Fibroblast of skin of back (primary cell): ENCODE data around the gene PDZK1IP1. TPM values are rescaled to one million over a fixed set of nuclear protein-coding genes. Genes with fewer than 3 reads are reported as not detected.

Source experiments
- DNase-seq: peaks from one replicate; pipeline ENCODE4 v3.0.0-alpha.2; 2013
- polyA plus RNA-seq, 2 experiments: library from polyadenylated mRNA; unstranded; fragments of 120-200 nt; gene quantifications; one replicate each; pipeline ENCODE4 v1.2.1, GENCODE V29; 2013; ENCODE audit not compliant: insufficient read length in 2 of 2

The PDZK1IP1 gene, protein sequence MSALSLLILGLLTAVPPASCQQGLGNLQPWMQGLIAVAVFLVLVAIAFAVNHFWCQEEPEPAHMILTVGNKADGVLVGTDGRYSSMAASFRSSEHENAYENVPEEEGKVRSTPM
- not detected for polyA plus RNA-seq (2013, experiment 1 of 2; ENCODE audit: insufficient read length)
- not detected for polyA plus RNA-seq (2013, experiment 2 of 2; ENCODE audit: insufficient read length)

DNA sequence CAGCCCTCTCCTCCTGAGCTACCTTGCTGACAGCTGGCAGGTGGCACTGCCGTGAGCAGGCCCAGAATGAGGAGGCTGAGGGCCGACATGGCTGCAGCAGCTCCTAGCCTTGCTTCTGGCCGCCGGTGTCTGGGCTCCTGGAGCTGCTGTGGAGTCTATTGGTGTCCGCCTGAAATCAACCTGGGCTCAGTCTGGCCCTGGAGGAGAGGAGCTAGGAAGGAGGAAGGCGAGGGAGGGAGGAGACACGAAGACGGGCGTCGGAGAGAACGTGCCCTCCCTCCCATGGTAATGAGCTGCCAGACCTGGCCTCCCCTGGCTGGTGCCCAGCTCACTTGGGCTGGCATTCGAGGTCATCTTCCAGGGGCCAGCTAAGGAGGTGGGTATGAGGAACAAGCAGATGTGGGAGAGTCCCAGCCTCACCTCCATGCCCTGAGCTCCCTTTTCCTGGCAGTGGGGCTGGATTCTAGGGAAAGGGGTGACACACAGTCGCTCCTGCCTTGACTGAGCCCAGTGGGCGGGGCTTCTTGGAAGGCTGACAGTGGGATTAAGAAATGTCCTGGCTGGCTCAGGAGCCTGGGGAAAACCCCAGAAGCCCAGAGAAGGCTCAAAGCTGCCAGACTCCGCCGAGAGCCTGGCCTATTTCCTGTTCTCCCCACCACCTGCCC is at the start of gene PDZK1IP1:
Gene PDZK1IP1 (minus strand): TSS at position 193 of the 665 bp plus-strand sequence. CDS start 104 bp downstream, at position 89.
- DNase-seq: peak; percentile 39

- DNase-seq: no peak
Observed at GRCh38 chr1:47238935-47239592, 49.2 kb upstream of the PDZK1IP1 start.

DNA sequence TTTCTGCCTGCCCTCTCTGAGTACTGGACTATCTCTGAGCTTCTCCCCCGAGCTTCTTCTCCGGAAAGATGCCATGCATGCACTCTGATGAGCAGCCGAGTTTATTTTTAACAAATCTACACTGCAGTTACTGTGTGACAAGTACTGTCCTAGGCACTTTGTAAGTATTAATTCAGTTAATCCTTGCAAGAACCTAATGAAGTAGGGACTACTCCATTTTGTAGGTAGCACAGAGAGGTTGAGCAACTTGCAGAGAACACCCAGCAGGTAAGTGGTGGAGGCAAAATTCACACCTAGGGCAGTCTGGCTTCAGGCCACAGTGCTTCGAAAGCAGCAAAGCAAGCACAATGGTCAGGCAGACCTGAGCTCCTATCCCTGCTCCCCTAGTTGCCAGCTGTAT is 46.0 kb upstream of the PDZK1IP1 start:
- no peak for DNase-seq

- DNase-seq: no peak
Observed at GRCh38 chr1:47235241-47235681, 45.4 kb upstream of the PDZK1IP1 start.

DNA sequence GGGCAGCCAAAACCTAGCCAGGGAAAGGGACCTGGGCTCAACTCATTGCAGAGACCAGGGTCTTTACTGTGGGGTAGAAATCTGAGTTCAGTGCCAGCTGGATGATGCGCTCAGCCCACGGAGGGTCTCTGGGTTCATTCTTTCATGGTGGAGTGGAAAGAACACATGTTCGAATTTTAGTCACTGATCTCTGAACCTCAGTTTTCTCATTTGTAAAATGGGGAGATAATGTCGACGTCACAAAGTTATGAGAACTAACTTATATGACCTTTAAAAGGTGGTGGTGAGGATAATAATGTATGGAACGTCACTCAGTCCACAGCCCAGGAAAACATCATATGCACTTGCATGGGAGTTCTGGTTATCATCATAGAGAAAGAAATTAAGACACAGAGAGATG is 43.4 kb upstream of the PDZK1IP1 start:
- no peak for DNase-seq

DNA sequence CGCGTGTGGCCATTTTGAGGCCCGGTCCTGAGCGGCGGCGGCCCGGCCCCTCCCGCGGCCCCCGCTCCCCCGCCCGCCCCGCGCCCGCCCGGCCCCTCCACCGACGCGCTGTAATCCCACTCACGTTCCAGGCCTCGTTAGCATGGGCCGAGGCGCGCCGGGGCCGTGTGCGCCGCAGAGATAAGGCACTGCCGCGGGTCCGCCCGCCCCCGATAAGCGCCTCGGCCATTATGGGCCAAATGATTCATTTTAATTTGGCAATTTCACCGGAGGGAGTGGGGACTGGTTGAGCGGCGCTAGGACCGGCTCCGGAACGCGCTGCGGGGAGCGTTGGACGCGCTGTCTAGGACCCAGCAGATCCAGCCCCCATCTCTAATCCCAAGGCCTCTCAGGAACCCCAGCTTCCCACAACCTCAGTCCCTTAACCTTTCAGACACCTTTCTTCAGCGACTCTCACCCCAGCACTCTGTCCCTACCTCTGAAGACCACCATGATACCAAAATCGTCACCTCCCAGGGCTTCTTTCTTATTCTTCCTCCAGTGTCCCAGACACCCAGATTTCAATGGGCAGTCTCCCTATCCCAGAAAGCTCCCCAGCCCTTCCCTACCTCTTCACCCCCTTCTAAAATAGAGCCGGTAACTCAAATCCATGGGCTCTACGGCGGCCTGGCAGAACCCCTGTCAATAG is 42.5 kb upstream of the PDZK1IP1 start, which contains the start of gene TAL1:
Gene TAL1 (minus strand): TSS at position 39 of the 688 bp plus-strand sequence. CDS start 6,337 bp downstream, outside the sequence.
- DNase-seq: no peak

GRCh38 chr1:47231301-47232186 is 41.7 kb upstream of the PDZK1IP1 start:
- peak; percentile 24 for DNase-seq

DNA sequence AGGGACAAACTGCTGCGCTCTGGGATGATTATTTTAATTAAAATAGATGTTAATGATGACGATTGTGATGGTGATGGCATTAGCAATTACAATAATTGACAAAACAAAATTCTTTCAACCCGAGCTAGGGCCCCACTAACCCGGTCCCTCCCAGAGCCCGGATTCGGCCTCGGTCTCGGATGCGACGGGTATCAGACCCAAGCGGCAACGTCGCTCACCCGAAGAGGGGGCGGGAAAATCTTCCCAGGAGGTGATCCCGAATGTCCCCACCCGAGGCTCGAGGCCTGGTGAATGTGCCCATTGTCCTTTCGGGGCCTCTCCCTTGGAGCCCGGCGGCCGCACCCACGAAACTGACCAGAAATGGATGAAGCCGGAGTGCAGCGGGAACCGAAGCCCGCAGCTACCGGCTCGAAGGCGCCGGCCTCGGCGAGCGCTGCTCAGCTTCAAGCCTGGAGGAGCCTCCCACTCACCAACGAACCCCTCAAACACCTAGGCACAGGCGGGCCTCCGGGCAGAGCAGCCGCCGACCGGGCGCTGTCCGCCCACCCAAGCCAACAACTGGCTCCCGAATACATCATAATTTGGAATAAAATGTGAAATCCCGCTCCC is 41.0 kb upstream of the PDZK1IP1 start:
- DNase-seq: no peak

- DNase-seq: no peak
Observed at GRCh38 chr1:47229886-47230691, 40.3 kb upstream of the PDZK1IP1 start.

GRCh38 chr1:47229031-47229885 is 39.4 kb upstream of the PDZK1IP1 start:
- no peak for DNase-seq

DNA sequence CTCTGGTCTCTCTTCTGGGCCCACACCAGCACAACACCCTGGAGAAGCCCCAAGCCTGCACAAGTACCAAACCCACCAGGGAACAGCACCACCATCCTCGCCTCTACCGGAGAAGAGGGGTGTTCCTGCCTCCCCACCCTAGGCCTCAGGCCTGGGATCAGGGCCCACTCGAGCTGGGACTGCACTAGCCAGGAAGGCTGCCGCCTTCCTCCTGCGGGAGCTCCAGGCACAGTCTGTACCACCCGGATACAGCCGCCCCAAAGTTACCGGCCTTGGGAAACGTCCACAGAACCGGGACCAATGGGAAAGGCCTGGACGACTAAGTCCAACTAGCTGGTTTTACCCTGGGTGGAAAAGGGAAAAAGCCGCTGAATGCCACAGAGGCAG is 38.8 kb upstream of the PDZK1IP1 start:
- no peak for DNase-seq

DNA sequence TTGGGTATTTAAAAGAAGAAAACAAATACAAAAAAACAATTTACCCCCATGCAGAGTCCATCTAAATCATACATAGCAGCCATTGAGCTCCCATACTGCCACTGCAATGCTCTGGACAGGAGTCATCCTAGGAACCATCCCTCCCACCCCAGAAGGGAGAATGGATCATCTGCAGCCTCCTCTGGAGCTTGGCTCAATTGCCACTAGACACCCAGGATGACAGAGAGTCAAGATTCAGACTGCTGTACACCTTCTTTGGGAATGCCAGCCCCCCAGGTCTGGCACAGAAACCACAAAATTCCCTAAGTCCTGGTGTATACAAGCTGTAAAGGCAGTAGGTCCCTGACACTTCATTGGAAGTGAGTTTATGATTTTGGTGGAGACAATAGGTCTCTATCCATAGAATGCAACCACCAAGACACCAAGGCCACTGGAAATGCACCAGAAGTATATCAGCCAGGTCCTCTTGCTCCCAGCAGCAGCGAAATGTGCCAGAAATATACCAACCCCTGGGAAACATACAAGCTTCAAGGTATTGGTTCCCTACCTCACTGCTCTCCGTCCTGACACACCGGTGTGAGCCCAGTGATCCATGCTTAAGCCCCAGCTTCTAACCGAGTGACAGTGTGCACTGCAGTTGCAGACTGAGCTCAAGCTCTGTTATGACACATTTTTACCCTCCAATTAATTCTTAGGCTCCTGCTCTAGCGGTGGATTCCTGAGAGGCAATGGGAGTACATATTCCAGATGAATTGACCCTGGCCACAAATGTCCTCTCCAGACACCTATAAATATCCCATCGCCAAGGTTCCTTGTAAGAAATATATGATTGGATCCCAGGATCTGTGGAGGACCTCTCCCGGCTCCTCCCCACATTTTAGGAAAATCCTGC is 37.8 kb upstream of the PDZK1IP1 start:
- no peak for DNase-seq

DNA sequence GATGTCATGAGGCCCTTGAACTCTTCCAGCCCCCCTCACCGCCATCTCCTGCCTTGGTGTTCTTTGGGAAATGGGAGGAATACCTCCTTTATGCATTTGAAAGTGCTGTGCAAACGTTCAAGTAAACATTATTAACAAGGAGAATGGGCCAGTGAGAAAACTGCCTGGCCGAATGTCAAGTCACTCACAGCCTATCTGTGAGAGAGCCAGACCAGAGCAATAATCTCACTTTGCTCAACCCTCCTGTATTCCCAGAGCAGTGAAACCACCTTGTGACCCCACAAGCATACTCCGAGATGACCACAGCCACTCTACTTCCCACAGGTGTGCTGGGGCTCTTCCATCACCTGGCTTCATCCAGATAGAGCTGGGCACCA is 37.0 kb upstream of the PDZK1IP1 start:
- no peak for DNase-seq

DNA sequence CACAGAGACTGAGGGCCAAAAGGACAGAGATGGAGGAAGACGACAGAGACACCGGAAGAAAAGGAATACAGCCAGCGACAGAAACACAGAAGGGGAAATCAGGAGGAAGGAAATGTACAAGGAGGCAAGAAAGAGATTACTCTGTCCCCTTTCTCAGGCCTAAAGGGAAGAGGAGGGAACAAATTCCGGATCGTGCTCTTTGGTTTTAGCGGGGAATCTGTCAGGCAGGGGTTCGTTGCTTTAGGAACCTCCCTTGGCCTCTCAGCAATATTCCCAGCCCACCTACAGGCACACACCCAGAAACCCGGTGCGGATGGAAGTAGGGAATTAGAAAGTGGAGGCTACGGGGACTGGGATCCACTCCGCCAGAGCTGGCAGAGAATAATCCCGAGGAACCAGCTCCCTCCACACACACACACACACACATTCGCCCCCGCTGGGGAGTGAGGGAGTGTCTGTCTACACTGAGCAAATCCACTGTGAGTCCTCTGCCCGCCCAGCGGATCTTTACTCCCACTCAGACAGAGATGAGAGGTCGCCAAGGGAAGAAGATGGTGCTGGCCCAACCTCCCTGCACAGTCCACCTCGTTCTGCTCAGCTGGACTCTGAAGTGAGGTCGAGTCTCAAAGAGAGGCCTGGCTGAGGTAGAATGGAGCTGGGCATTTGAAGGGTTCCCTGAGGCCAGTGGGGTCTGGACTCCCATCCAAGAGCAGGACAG is 36.4 kb upstream of the PDZK1IP1 start:
- DNase-seq: no peak

DNA sequence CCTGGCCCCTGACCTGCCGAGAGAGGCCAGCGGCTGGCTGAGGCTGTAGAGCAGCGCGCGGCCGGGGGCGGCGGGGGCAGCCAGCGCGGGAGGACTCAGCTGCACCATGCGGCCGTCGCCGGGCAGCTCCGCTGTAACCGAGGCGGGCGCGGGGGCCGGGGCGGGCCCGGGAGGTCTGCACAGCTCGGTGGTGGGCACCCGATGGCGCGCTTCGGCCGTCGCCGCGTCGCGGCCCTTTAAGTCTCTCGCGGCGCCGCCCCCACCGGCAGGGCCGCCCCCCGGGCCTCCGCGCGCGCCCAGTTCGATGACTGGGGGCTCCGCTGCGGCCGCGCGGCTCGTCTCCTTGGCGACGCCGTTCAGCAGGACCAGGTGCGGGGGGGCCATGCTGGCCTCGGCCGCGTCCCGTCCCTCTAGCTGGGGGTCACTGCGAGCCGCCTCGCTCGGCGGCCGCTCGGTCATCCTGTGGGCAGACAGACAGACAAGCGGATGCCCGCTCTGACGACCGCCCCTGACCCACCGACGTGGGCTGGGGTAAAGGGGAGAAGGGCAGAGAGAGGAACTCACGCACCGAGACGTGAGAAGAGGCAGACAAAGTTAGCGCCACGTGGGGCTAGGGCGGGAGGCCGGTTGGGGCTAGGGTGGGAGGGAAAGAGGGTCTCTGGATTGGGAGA is 35.7 kb upstream of the PDZK1IP1 start:
- no peak for DNase-seq

- DNase-seq: no peak
Observed at GRCh38 chr1:47224676-47225399, 35.0 kb upstream of the PDZK1IP1 start.
